HepG2 (cell line): ENCODE data around the gene TULP4. TPM values are rescaled to one million over a fixed set of nuclear protein-coding genes. Genes with fewer than 3 reads are reported as not detected.

ENCODE experiments used
- ATAC-seq: fragments of 200-7000 bp; cut with Tn5 transposase; 3 replicates; pipeline ENCODE4 v1.9.1; 2020; ENCODE audit warnings: mild to moderate bottlenecking, moderate library complexity
- BruUV-seq: library from RNA; stranded (reverse); fragments of 400-500 nt; replicated peaks from 2 replicates; lab custom pipeline; 2021; lab: Mats Ljungman, UMichigan
- CTCF ChIA-PET: fragments of 300-600 bp; formaldehyde crosslinking; extraction: SDS; loops from one replicate; lab custom pipeline; 2021; ENCODE audit warnings: low total read pairs, inconsistent platforms, low intra/inter-chr PET ratio; lab: Yijun Ruan, JAX
- POLR2A ChIA-PET: fragments of 350-600 bp; sonication (Branson Sonifier 250); formaldehyde crosslinking; loops from one replicate; lab custom pipeline; 2020; ENCODE audit warnings: antibody characterized with exemption, inconsistent platforms; lab: Yijun Ruan, JAX
- DNase-seq: peaks from one replicate; pipeline ENCODE4 v3.0.0-alpha.2; 2015; ENCODE audit warnings: low spot score
- FAIRE-seq: peaks from 3 replicates; lab custom pipeline; 2011; peaks lifted over from hg19 to GRCh38; lab: Jason Lieb, UNC
- H2AFZ ChIP-seq: one replicate; pipeline ENCODE4 v1.6.1; 2011; ENCODE audit warnings: low read length, inconsistent platforms
- H3K27ac ChIP-seq: fragments of 300-600 bp; 3 replicates; pipeline ENCODE4 v1.8.0; 2011; ENCODE audit warnings: mixed run types, mild to moderate bottlenecking, mixed read lengths, low read length, inconsistent platforms; ENCODE audit not compliant: insufficient read depth; ENCODE audit errors: extremely low read length
- H3K27me3 ChIP-seq, 2 experiments: fragments of 200-600 bp in 1 of 2; 2 replicates in 1 of 2; 3 replicates in 1 of 2; pipeline versions ENCODE4 v1.6.0 to v1.8.0; 2011; ENCODE audit warnings: low read length in 2 of 2, mild to moderate bottlenecking in 2 of 2, moderate library complexity in 2 of 2, inconsistent platforms in 1 of 2; ENCODE audit not compliant: insufficient read depth in 2 of 2, control insufficient read depth in 1 of 2
- H3K36me3 ChIP-seq, 2 experiments: fragments of 200-600 bp in 1 of 2; replicated peaks in 1 of 2; 2 replicates in 1 of 2; 3 replicates in 1 of 2; pipeline versions ENCODE4 v1.5.1 to v1.8.0; 2011; ENCODE audit warnings: low read length in 2 of 2, inconsistent platforms in 1 of 2; ENCODE audit not compliant: insufficient read depth in 2 of 2, control insufficient read depth in 1 of 2
- H3K4me1 ChIP-seq: 2 replicates; pipeline ENCODE4 v1.5.1; 2012; ENCODE audit warnings: low read length, inconsistent platforms; ENCODE audit not compliant: insufficient read depth
- H3K4me2 ChIP-seq: 2 replicates; pipeline ENCODE4 v1.6.0; 2011; ENCODE audit warnings: low read depth, low read length, inconsistent platforms
- H3K4me3 ChIP-seq, 3 experiments: fragments of 200-600 bp in 1 of 3; sonication (generic), shearing (Covaris generic) in 1 of 3; replicated peaks in 1 of 3; 2 replicates each; pipeline ENCODE4 v1.5.1; 2011 to 2016; ENCODE audit warnings: low read length in 3 of 3, inconsistent platforms in 2 of 3, low read depth in 2 of 3, mild to moderate bottlenecking in 2 of 3, control low read depth in 1 of 3, mixed read lengths in 1 of 3; ENCODE audit not compliant: insufficient read depth in 1 of 3
- H3K79me2 ChIP-seq: one replicate; pipeline ENCODE4 v1.6.1; 2011; ENCODE audit warnings: low read length, inconsistent platforms; ENCODE audit not compliant: insufficient read depth
- H3K9ac ChIP-seq: 2 replicates; pipeline ENCODE4 v1.6.0; 2011; ENCODE audit warnings: mild to moderate bottlenecking, low read depth, low read length, inconsistent platforms; ENCODE audit not compliant: insufficient read depth
- H3K9me3 ChIP-seq: 2 replicates; pipeline ENCODE4 v1.5.1; 2012; ENCODE audit warnings: mild to moderate bottlenecking, low read length
- H4K20me1 ChIP-seq: 2 replicates; pipeline ENCODE4 v1.6.0; 2011; ENCODE audit warnings: inconsistent platforms, mild to moderate bottlenecking, low read length, moderate library complexity; ENCODE audit not compliant: insufficient read depth
- MAFF ChIP-seq: IDR thresholded peaks from 2 replicates; pipeline ENCODE4 v1.6.1; 2011; ENCODE audit warnings: low read depth, low read length, improper control_type of control experiment
- MAFK ChIP-seq, 2 experiments: IDR thresholded peaks in 1 of 2; conservative IDR thresholded peaks in 1 of 2; 2 replicates each; pipeline ENCODE4 v1.6.1; 2011; ENCODE audit warnings: improper control_type of control experiment in 2 of 2, low read length in 2 of 2
- RARA ChIP-seq: IDR thresholded peaks from 2 replicates; pipeline ENCODE4 v1.6.1; 2016; ENCODE audit warnings: missing genetic modification reagents, missing compliant biosample characterization
- ZNF629 ChIP-seq: sonication (generic); formaldehyde crosslinking; conservative IDR thresholded peaks from 2 replicates; pipeline ENCODE4 v1.5.0; 2020; ENCODE audit warnings: missing genetic modification reagents
- ZUFSP ChIP-seq: sonication (generic); formaldehyde crosslinking; IDR thresholded peaks from 2 replicates; pipeline ENCODE4 v1.9.0; 2021; ENCODE audit warnings: missing genetic modification reagents, mild to moderate bottlenecking, borderline replicate concordance
- WGBS: methylation state at CpG from one replicate; pipeline ENCODE4 v1.1.6; 2017; ENCODE audit warnings: low lambda C conversion rate; 5-methylcytosine and 5-hydroxymethylcytosine counted together
- in situ Hi-C: cut with HindIII; loops from 2 replicates; pipeline ENCODE4 v1.10.0; 2017; ENCODE audit warnings: low pct_unique_long_range_greater_than_20kb; ENCODE audit not compliant: extremely low pct_ligation_motif_present
- intact Hi-C: fragments of 100-400 bp; cut with micrococcal nuclease; formaldehyde crosslinking; loops from one replicate; pipeline ENCODE4 v1.10.0; 2022; ENCODE audit not compliant: unreplicated experiment
- polyA plus RNA-seq, 8 experiments: library from polyadenylated mRNA; depleted of rRNA in 3 of 8; stranded (reverse) in 7 of 8; unstranded in 1 of 8; fragments of >200 nt; fragmentation: Illumina TruSeq in 4 of 8; extraction: Trizol in 4 of 8; gene quantifications; 2 replicates each; pipeline versions ENCODE4 v1.2.1 to v1.2.3, GENCODE V29; 2011 to 2016; ENCODE audit warnings: low read depth in 4 of 8, missing spikeins in 1 of 8, mixed read lengths in 1 of 8; ENCODE audit not compliant: insufficient read depth in 1 of 8
- total RNA-seq, 5 experiments: library from RNA; depleted of rRNA; stranded (reverse); fragments of >200 nt; fragmentation: Illumina TruSeq; extraction: Trizol; gene quantifications; 2 replicates each; pipeline ENCODE4 v1.2.3, GENCODE V29; 2016; ENCODE audit warnings: low read depth in 1 of 5
- TF ChIP-seq, protein P1 (sequence below): sonication (generic); formaldehyde crosslinking; IDR thresholded peaks from 2 replicates; pipeline ENCODE4 v1.5.1; 2020; ENCODE audit warnings: missing genetic modification reagents, mild to moderate bottlenecking, borderline replicate concordance
- TF ChIP-seq, protein P2 (sequence below): sonication (generic); formaldehyde crosslinking; IDR thresholded peaks from 2 replicates; pipeline ENCODE4 v1.5.1; 2020; ENCODE audit warnings: mild to moderate bottlenecking, missing genetic modification reagents, moderate library complexity

Gene TULP4
- total and polyA plus RNA-seq, 2 of the 13 experiments (the other 11 are each of a cell fraction or from before 2014, with no cell fraction given): 21.1 to 122 TPM

GRCh38 chr6:158284007-158284875 is 28.0 kb upstream of the TULP4 start:
- ATAC-seq: no peak

More at GRCh38 chr6:158284007-158284875, 28.0 kb upstream of the TULP4 start:
- FAIRE-seq (no peak), DNase-seq (no peak)
- intact Hi-C loops: no loop called here
- TF ChIP-seq RARA (CRISPR knock-in tag): no peak
- TF ChIP-seq MAFK (conservative IDR thresholded peaks at IDR 0.05 in 1 of 2, IDR thresholded peaks at IDR 0.05 in 1 of 2; ENCODE audit: low read length in 2 of 2): peak; percentile 82
- TF ChIP-seq, protein P1, sequence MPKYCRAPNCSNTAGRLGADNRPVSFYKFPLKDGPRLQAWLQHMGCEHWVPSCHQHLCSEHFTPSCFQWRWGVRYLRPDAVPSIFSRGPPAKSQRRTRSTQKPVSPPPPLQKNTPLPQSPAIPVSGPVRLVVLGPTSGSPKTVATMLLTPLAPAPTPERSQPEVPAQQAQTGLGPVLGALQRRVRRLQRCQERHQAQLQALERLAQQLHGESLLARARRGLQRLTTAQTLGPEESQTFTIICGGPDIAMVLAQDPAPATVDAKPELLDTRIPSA (CRISPR knock-in tag): no peak
- TF ChIP-seq, protein P2, sequence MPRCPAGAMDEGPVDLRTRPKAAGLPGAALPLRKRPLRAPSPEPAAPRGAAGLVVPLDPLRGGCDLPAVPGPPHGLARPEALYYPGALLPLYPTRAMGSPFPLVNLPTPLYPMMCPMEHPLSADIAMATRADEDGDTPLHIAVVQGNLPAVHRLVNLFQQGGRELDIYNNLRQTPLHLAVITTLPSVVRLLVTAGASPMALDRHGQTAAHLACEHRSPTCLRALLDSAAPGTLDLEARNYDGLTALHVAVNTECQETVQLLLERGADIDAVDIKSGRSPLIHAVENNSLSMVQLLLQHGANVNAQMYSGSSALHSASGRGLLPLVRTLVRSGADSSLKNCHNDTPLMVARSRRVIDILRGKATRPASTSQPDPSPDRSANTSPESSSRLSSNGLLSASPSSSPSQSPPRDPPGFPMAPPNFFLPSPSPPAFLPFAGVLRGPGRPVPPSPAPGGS (CRISPR knock-in tag): no peak
- TF ChIP-seq MAFF: peak; percentile 77
- TF ChIP-seq ZUFSP (CRISPR knock-in tag): no peak
- peak; percentile 80; the same call in 1 of the 2 replicates for TF ChIP-seq ZNF629
- H4K20me1 ChIP-seq: no peaks in the 10 kb centered on the region
- no peaks in the 10 kb centered on the region for H3K9me3 ChIP-seq
- H3K27me3 ChIP-seq: no peaks in the 10 kb centered on the region
- in situ Hi-C loops: no loop called here
- H3K27ac ChIP-seq: no peak overlapping the region
- no peak overlapping the region for H3K4me3 ChIP-seq
- 94% methylated on average over 11 of the region's 11 CpGs for WGBS
- H3K9ac ChIP-seq: no peak overlapping the region
- CTCF ChIA-PET: no interaction called here
- H3K4me2 ChIP-seq: no peak overlapping the region
- POLR2A ChIA-PET: no interaction called here
- H2AFZ ChIP-seq: no peak overlapping the region
- peaks cover 2 to 34% of the 10 kb centered on the region in 2 experiments for H3K36me3 ChIP-seq
- no peaks in the 10 kb centered on the region for H3K4me1 ChIP-seq
- peaks cover 66% of the 10 kb centered on the region for H3K79me2 ChIP-seq
- BruUV-seq: no TSS peak
